HepG2 (cell line): ENCODE data around the gene RAPGEFL1.

Experiments used
- AHR ChIP-seq: IDR thresholded peaks from 2 replicates; pipeline ENCODE4 v1.6.1; 2018; ENCODE audit warnings: missing genetic modification reagents, missing compliant biosample characterization
- CBX1 ChIP-seq: IDR thresholded peaks from one replicate; pipeline ENCODE4 v1.6.1; 2016; ENCODE audit warnings: antibody characterized with exemption, low read depth
- CHCHD3 ChIP-seq: sonication (generic); formaldehyde crosslinking; IDR thresholded peaks from 2 replicates; pipeline ENCODE4 v1.8.0; 2022; ENCODE audit warnings: mild to moderate bottlenecking, missing genetic modification reagents, moderate library complexity
- CREB1 ChIP-seq, 2 experiments: fragments of 450-650 bp in 1 of 2; IDR thresholded peaks; 2 replicates each; pipeline ENCODE4 v1.6.1; 2016 to 2017; ENCODE audit warnings: control low read depth in 1 of 2, mild to moderate bottlenecking in 1 of 2, missing compliant biosample characterization in 1 of 2, missing genetic modification characterization in 1 of 2
- CSRNP2 ChIP-seq: sonication (generic); formaldehyde crosslinking; conservative IDR thresholded peaks from 2 replicates; pipeline ENCODE4 v1.8.0; 2022; ENCODE audit warnings: low read depth, missing genetic modification reagents
- CTCF ChIP-seq: sonication (generic); formaldehyde crosslinking; IDR thresholded peaks from 2 replicates; pipeline ENCODE4 v1.5.0; 2020; ENCODE audit warnings: mild to moderate bottlenecking, missing genetic modification reagents, moderate library complexity
- HMGXB4 ChIP-seq, 2 experiments: sonication (generic) in 1 of 2; formaldehyde crosslinking in 1 of 2; IDR thresholded peaks; 2 replicates each; pipeline versions ENCODE4 v1.4.0 to v1.6.1; 2018 to 2020; ENCODE audit warnings: missing genetic modification reagents in 2 of 2, borderline replicate concordance in 1 of 2, low read depth in 1 of 2, mild to moderate bottlenecking in 1 of 2, missing biosample characterization in 1 of 2
- NFYC ChIP-seq: IDR thresholded peaks from 2 replicates; pipeline ENCODE4 v1.6.1; 2016; ENCODE audit warnings: missing genetic modification reagents, missing compliant biosample characterization
- POLR2A ChIP-seq, 2 experiments: IDR thresholded peaks; 2 replicates each; pipeline ENCODE4 v1.6.1; 2011; ENCODE audit warnings: low read depth in 2 of 2, low read length in 2 of 2, mild to moderate bottlenecking in 1 of 2, moderate library complexity in 1 of 2; ENCODE audit not compliant: insufficient read depth in 1 of 2
- PRDM10 ChIP-seq: sonication (generic); formaldehyde crosslinking; IDR thresholded peaks from 2 replicates; pipeline ENCODE4 v1.4.0; 2020; ENCODE audit warnings: low read depth, missing genetic modification reagents
- TFE3 ChIP-seq: IDR thresholded peaks from 2 replicates; pipeline ENCODE4 v1.6.1; 2016
- ZNF777 ChIP-seq: sonication (generic); formaldehyde crosslinking; IDR thresholded peaks from 2 replicates; pipeline ENCODE4 v1.4.0; 2020; ENCODE audit warnings: missing genetic modification reagents

- TF ChIP-seq AHR (CRISPR knock-in tag) (no peak), NFYC (CRISPR knock-in tag) (no peak), CHCHD3 (CRISPR knock-in tag) (no peak), CTCF (CRISPR knock-in tag) (no peak), CREB1 (IDR thresholded peaks at IDR 0.05) (no peak), CREB1 (CRISPR knock-in tag; IDR thresholded peaks at IDR 0.05) (no peak), TFE3 (CRISPR knock-in tag) (no peak), HMGXB4 (CRISPR knock-in tag; IDR thresholded peaks at IDR 0.05; ENCODE audit: borderline replicate concordance in 1 of 2, low read depth in 1 of 2) (no peak), CSRNP2 (CRISPR knock-in tag) (no peak), CBX1 (no peak), PRDM10 (CRISPR knock-in tag) (no peak), POLR2A (IDR thresholded peaks at IDR 0.05; ENCODE audit: insufficient read depth in 1 of 2, low read depth in 2 of 2, low read length in 2 of 2) (no peak), ZNF777 (CRISPR knock-in tag) (no peak)
Observed at GRCh38 chr17:40167685-40168261, 9.5 kb upstream of the RAPGEFL1 start.
